ENCODE results near the gene PPP6R3. TPM values are rescaled to one million over a fixed set of nuclear protein-coding genes. Genes with fewer than 3 reads are reported as not detected.
A peak's percentile ranks its signal among the peaks of the same experiment; 100 is the strongest.
"Not testable (repeated sequence)": the region's sequence is repeated elsewhere in the genome, so short reads cannot be mapped to it uniquely, and the experiment has no call there.

Gene PPP6R3
- total and polyA plus RNA-seq, 2 of the 8 experiments (the other 6 are each of a cell fraction or from before 2014, with no cell fraction given) = 44.6 to 150 TPM

DNA sequence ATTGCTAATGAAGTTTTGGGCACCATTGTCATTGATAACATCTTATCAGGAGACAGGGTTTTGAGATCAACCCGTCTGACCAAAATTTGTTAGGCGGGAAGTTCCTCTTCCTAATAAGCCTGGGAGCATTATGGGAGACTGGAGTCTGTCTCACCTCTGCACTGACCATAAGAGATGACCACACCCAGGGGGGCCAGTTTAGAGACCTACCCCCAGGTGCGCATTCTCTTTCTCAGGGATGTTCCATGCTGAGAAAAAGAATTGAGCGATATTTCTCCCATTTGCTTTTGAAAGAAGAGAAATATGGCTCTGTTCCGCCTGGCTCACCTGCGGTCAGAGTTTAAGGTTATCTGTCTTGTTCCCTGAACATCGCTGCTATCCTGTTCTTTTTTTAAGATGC is 80.0 kb downstream of the PPP6R3 start:
- H2BK12ac ChIP-seq (ENCODE audit: low read depth, low read length); H2AFZ ChIP-seq (ENCODE audit: low read length); FAIRE-seq; H2AK5ac ChIP-seq (ENCODE audit: low read depth, low read length); POLR2A ChIA-PET (ENCODE audit: partially characterized antibody); H2BK15ac ChIP-seq (ENCODE audit: low read length); H3K9me3 ChIP-seq (ENCODE audit: insufficient read depth in 2 of 2, low read depth in 1 of 2, low read length in 1 of 2); H2BK5ac ChIP-seq (ENCODE audit: low read depth, low read length); H3K23me2 ChIP-seq (ENCODE audit: low read depth, low read length); DNase-seq (ENCODE audit: low read depth in 1 of 2, low spot score in 2 of 2); H3K14ac ChIP-seq (ENCODE audit: insufficient read length); H3K18ac ChIP-seq (ENCODE audit: extremely low read depth, low read length); H3K4me3 ChIP-seq (ENCODE audit: extremely low read depth in 1 of 4, insufficient read depth in 2 of 4, low read depth in 3 of 4, low read length in 4 of 4); H4K8ac ChIP-seq (ENCODE audit: extremely low read depth, insufficient read depth, low read length); H3K56ac ChIP-seq (replicated peaks; ENCODE audit: insufficient read length, low read depth, low read length); H4K5ac ChIP-seq (ENCODE audit: insufficient read length, low read depth, low read length); H3K23ac ChIP-seq (ENCODE audit: insufficient read length); H2BK20ac ChIP-seq (ENCODE audit: low read length); H2BK120ac ChIP-seq (replicated peaks; ENCODE audit: low read depth, low read length); H3K4ac ChIP-seq (replicated peaks; ENCODE audit: insufficient read length, low read depth, low read length); H3K9ac ChIP-seq (replicated peaks in 1 of 4; ENCODE audit: extremely low read depth in 1 of 4, low read depth in 3 of 4, low read length in 3 of 4); H3K27ac ChIP-seq (ENCODE audit: low read depth, low read length); CTCF ChIA-PET (ENCODE audit: partially characterized antibody); H4K91ac ChIP-seq (replicated peaks; ENCODE audit: insufficient read length, low read length); H3K27me3 ChIP-seq (replicated peaks in 1 of 4; ENCODE audit: control insufficient read depth in 3 of 4, extremely low read depth in 1 of 4, insufficient read depth in 3 of 4, low read length in 3 of 4): not testable (repeated sequence)
- Histone ChIP-seq H3K4me2 (ENCODE audit: insufficient read depth in 1 of 2, low read depth in 2 of 2, low read length in 2 of 2) (peak overlapping the region in 1 of 2 experiments; percentile 21; a peak in 1 of 4 replicates), H4K20me1 (replicated peaks in 1 of 2; ENCODE audit: control insufficient read depth in 1 of 2, insufficient read depth in 2 of 2, low read length in 2 of 2) (peaks cover 10 to 26% of the 10 kb centered on the region in 2 experiments), H3K4me1 (replicated peaks in 1 of 4; ENCODE audit: control insufficient read depth in 3 of 4, insufficient read depth in 4 of 4, low read length in 3 of 4) (peaks cover 9 to 22% (median 18%) of the 10 kb centered on the region in 4 experiments), H3K79me1 (ENCODE audit: low read depth, low read length) (peaks cover 29% of the 10 kb centered on the region), H3K79me2 (ENCODE audit: control insufficient read depth in 1 of 2, insufficient read depth in 2 of 2, low read length in 2 of 2) (peaks cover 0 to 85% of the 10 kb centered on the region in 2 experiments; a peak in 2 of 4 replicates), H3K36me3 (ENCODE audit: control insufficient read depth in 2 of 4, insufficient read depth in 4 of 4, low read length in 3 of 4) (peaks cover 2 to 43% (median 10%) of the 10 kb centered on the region in 4 experiments; a peak in 7 of 8 replicates)
- peak; percentile 86; the same call in 1 of the 2 replicates for TF ChIP-seq TCF12 (IDR thresholded peaks at IDR 0.05; ENCODE audit: low read depth, low read length)
- WGBS, 2 experiments (ENCODE audit: extremely low coverage in 1 of 2, insufficient coverage in 1 of 2, insufficient read length in 1 of 2, insufficient replicate concordance in 2 of 2, low coverage in 1 of 2, low lambda C conversion rate in 2 of 2, missing lambda C conversion rate in 1 of 2) = 62% methylated on average over 7 of the region's 7 CpGs; no CpG with 5 or more reads in 1 of the 2 experiments
